NCI-H2196 (cell line): Measurements from ENCODE around the gene KLHL36.
A peak's percentile ranks its signal among the peaks of the same experiment; 100 is the strongest.

Experiments
- DNase-seq: peaks from one replicate; lab custom pipeline; 2025; ENCODE audit not compliant: unreplicated experiment; lab: John Stamatoyannopoulos, UW

The KLHL36 gene

GRCh38 chr16:84647828-84648594 lies at the start of gene KLHL36:
KLHL36 (plus strand) TSS chr16:84648511; CDS start chr16:84650868, 2,357 bp downstream.
- peak; percentile 25 for DNase-seq

DNA sequence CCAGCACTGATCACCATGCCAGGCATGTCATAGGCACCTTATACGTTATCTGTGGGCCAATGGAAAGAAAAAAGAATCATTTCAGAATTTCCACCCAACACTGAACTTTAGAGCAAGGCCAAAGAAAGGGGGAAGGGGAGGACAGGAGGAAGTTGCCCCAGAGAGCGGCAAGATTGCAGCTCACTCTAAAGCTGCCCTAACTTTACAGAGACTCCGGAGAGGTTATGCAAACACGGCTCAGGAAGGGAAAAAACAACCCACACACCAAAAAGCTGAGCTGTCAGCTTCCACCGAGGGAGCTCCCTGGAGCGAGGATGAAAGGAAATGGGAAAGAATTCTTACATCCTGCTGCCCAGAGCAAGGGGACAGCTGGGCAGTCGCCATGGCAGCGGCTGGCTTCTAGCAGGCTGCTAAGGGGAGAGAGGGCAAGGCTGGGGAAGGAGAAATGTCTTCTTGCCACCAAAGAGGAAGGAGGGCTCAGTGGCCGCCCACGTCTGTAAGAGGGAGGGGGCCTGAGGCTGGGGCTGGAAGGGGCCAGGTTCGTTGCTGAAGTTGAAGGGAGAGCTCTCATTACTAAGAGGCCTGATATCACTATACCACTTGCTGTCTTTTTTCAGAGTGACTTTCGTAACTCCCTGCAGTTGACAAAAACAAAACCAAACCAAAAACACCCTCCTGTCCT lies 48.6 kb upstream of the KLHL36 start:
- DNase-seq = no peak

- DNase-seq = no peak
These were observed 47.7 kb upstream of the KLHL36 start for GRCh38 chr16:84600343-84601229.

- no peak for DNase-seq
These were observed 45.0 kb upstream of the KLHL36 start for GRCh38 chr16:84603140-84603816.

DNA sequence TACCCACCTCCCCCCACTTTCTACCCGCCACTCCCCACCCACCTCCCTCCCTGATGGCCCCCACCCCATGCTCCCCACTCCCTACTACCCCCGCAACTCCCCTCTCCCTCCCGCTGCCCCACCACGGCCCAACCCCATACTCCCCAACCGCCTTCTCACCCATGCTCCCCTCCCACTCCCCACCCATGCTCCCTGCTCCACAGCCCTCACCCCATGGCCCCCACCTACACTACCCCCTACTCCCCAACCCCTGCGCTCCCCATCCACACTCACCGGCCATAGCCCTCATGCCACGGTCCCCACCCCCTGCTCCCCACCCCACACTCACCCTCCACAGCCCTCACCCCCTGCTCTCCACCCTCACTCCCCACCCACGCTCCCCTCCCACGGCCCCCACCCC lies 44.4 kb upstream of the KLHL36 start:
- DNase-seq = no peak

- DNase-seq = no peak
These were observed 43.8 kb upstream of the KLHL36 start for GRCh38 chr16:84604477-84605013.

- no peak for DNase-seq
These were observed 42.9 kb upstream of the KLHL36 start for GRCh38 chr16:84605339-84605848.

- no peak for DNase-seq
These were observed 42.0 kb upstream of the KLHL36 start for GRCh38 chr16:84606081-84606875.

DNA sequence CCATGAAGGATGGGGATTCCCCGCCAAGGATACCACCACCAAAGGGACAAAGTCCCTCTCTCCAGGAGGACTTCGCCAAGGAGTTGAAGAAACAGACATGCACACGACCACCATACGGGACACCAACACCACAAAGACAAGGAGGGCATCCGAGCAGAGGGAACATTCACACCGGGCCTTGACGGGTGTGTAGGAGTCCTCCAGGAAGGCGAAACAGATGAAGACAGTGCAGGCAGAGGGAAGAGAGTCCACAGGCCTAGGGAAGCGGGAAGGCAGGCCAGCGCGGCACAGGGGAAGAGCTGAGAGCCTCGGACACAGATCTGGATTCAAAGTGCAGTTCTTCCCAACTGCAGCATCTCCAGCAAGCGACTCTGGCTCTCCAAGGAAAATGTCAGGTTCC lies 41.2 kb upstream of the KLHL36 start:
- no peak for DNase-seq

DNA sequence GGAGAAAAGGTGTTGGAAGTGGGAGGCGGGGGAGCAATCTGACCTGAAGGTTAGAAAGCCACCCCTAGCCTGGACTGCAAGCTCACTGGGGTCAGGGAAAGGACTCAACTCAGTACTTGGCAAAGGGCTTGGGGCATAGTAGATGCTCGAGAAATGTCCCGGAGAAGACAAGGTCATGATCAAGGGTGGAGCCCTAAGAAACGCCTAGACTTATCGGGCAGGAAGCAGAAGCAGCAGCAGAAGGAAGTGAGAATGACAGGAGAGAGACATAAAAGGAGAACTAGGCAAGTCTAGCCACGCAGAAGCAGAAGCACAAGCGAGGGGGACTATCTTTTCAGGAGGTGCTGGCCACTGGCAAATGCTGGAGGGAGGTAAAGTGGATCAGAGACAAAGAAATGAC lies 40.6 kb upstream of the KLHL36 start:
- DNase-seq = no peak

DNA sequence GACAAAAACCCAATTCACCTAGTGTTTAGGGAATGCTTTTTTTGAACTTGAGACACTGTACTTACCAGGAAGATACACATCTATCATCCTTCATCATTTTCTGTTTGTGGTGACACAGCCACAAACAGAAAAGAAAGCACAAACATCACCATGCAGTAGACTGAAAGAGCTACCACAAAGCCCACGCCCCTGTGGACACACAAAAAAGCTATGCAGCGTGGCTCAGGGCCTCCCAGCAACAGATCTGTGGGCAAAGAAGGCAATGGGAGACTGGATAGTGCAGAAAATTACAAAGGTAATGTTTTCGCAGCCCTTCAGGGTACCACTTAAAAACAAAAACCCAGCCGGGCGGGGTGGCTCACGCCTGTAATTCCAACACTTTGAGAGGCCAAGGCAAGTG lies 40.0 kb upstream of the KLHL36 start:
- DNase-seq = no peak

DNA sequence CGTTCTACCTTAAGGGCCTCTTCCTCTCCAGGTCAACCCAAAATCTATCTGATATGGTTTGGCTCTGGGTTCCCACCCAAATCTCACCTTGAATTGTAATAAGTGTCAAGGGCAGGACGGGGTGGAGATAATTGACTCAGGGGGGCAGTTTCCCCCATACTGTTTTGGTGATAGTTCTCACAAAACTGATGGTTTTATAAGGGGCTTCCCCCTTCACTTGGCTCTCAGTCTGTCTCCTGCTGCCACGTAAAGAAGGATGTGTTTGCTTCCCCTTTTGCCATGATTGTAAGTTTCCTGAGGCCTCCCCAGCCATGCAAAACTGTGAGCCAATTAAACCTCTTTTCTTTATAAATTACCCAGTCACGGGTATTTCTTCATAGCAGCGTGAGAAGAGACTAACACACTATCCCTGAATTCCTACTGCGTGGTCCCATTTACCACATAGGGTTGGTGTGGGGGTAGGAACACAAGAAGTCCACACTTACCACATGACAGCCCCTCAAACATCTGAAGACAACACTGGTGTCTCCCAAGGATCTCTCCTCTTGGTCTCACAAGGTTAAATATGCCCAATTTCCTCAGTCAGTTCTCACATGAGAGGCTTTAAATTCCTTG lies 38.6 kb upstream of the KLHL36 start:
- DNase-seq = no peak

DNA sequence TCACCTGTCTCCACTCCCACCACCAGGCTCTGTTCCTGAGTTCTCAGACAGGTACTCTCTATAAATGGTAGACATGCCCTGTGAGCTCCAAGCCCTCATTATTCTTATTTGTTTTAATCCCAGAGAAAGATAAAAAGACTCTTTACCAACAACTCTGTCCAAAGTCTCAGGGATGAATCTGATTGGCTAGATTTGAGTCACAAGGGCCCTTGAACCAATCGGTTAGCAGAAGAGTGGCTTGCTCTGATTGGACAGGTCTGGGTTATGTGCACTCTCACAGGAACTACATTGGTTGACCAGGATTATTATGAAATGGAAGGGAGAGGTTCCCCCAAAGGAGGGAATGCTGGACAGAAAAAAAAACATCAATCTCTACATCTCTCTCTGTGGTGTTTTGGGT lies 37.9 kb upstream of the KLHL36 start:
- no peak for DNase-seq

DNA sequence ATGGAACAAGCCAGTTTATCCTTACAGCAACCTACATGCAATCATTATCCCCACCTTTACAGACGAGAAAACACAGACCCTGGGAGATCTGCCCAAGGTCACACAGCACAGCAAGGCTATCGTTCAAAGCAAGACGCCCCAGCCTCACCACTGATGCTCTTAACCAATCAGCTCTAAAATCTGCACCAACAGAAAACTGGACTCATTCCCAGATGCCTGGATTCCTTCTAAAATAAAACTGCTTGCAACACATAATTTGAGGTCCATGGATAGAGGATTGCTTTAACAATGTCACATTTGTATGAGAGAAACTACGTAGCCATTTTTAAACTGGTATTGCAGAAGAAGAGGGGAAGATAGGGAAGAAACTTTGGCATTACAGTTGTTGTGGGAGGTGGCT lies 37.3 kb upstream of the KLHL36 start:
- no peak for DNase-seq

DNA sequence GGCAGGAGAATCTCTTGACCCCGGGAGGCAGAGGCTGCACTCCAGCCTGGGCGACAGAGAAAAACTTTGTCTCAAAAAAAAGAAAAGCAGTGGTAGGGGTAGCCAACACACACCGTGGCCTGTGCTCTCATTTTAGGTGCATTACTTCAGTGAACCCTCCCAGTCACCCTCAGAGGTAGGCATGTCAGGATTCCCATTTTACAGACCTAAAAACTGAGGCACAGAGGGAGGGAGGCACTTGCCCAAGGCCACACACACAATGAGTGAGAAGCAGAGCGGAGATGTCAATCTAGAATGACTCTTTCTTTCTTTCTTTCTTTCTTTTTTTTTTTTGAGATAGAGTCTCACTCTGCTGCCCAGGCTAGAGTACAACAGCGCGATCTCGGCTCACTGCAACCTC lies 35.6 kb upstream of the KLHL36 start:
- DNase-seq = no peak

DNA sequence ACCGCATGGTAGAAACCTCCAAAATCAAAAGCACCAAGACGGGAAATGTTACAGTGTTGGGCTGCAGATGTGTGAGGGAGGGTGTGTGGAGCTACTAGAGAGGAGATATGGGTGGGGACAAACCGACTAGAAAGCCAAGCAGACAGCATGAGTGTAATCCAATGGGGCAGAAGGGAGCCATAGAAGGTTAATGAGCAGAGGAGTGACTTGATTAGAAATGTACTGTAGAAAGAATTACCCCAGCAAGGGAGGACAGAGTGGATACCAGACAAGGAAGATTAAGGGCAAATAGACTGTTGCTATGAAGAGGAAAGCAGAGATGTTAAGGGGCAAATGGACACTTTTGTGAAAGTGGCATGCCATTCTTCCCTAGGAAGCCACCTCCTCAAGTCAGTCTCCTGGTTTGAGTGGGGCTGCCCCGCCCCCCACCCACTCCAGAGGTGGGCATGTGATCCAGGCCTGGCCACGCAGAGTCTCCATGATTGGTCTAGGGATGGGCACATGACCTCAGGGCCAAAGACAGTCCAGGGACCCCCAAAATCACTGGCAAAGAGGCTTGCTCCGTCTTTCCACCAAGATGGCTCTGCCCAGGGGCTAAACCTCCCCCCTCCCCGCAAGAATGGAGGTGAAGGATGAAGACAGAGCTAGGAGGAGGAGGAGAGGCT lies 34.8 kb upstream of the KLHL36 start:
- no peak for DNase-seq

DNA sequence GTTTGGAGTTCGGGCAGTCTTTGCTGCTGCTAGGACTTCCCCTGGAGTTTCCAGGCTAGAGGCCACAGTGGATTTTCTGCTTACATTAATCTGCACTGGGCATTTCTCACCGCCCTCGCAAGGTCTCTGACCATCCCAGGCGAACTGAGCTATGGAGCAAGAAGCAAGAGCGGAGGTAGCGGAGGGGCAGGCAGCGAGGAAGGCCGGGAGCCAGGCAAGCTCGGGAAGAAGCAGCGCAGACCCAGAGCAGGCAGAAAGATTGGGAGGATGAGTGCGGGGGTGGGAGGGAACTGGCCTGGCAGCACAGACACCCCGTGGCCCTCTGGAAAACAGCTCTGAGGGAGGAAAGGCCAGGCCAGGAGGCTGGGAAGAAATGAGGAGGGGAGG lies 34.2 kb upstream of the KLHL36 start:
- no peak for DNase-seq

DNA sequence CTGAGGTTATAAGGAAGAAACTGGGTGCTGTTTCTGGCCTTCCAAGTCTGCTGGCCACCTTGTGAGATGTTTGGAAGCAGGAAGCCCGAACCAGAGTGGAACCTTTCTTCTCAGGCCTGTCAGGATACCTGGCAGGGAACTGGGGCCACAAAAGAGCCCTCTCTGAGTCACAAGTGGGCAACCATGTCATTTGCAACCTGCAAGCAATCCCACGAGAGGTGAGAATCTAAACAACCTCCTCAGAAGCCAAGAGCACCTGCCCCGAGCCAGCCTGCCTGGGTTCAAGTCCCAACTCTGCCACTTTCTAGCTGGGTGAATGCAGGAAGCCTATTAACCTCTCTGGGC lies 33.7 kb upstream of the KLHL36 start:
- no peak for DNase-seq
